Measurements from ENCODE around the gene ZNF729. TPM values are rescaled to one million over a fixed set of nuclear protein-coding genes. Genes with fewer than 3 reads are reported as not detected.

The ZNF729 gene
- total RNA-seq, 2 donors from 2014 or later = not detected

GRCh38 chr19:22332924-22333323 lies 46.7 kb downstream of the ZNF729 start:
- H3K36me3 ChIP-seq = no peaks in the 10 kb centered on the region
- H3K4me3 ChIP-seq = no peak overlapping the region
- TF ChIP-seq CTCF (IDR thresholded peaks at IDR 0.05) = no peak
- H3K9ac ChIP-seq (ENCODE audit: low read depth in 2 of 2, low read length in 2 of 2) = no peak overlapping the region
- H3K27ac ChIP-seq = no peak overlapping the region
- no peaks in the 10 kb centered on the region for H3K27me3 ChIP-seq
- H3K9me3 ChIP-seq = no peaks in the 10 kb centered on the region
- no peaks in the 10 kb centered on the region for H3K4me1 ChIP-seq
- intact Hi-C loops (cut with DNase I) = no loop called here
- DNase-seq = no peak

GRCh38 chr19:22335716-22336115 lies 49.5 kb downstream of the ZNF729 start:
- Histone ChIP-seq H3K27ac (no peak overlapping the region), H3K27me3 (no peaks in the 10 kb centered on the region), H3K9me3 (no peaks in the 10 kb centered on the region), H3K4me1 (no peaks in the 10 kb centered on the region), H3K4me3 (no peak overlapping the region), H3K36me3 (no peaks in the 10 kb centered on the region), H3K9ac (ENCODE audit: low read depth in 2 of 2, low read length in 2 of 2) (no peak overlapping the region)
- intact Hi-C loops (cut with DNase I) = no loop called here
- TF ChIP-seq CTCF (IDR thresholded peaks at IDR 0.05) = no peak
- DNase-seq = no peak

GRCh38 chr19:22354665-22355064 lies 68.4 kb downstream of the ZNF729 start:
- no peak overlapping the region for H3K9ac ChIP-seq (ENCODE audit: low read depth in 2 of 2, low read length in 2 of 2)
- H3K27me3 ChIP-seq = no peaks in the 10 kb centered on the region
- no peak for TF ChIP-seq CTCF (IDR thresholded peaks at IDR 0.05)
- H3K4me1 ChIP-seq = no peaks in the 10 kb centered on the region
- H3K4me3 ChIP-seq = no peak overlapping the region
- H3K9me3 ChIP-seq = no peaks in the 10 kb centered on the region
- H3K36me3 ChIP-seq = no peaks in the 10 kb centered on the region
- intact Hi-C loops (cut with DNase I) = no loop called here
- no peak for DNase-seq
- no peak overlapping the region for H3K27ac ChIP-seq

Other genes starting within 250 kb of the ZNF729 start
- gene ZNF257, start 234.0 kb upstream of the ZNF729 start, total RNA-seq = 1 to 10 TPM in 1 of 2 donors, under 1 TPM in 1; 0.24 to 2.2 TPM
- gene ZNF676, start 89.5 kb upstream of the ZNF729 start, total RNA-seq = under 1 TPM; 0.07 to 0.08 TPM
- gene ZNF98, start 135.9 kb downstream of the ZNF729 start, total RNA-seq = not detected

All from colonic mucosa (tissue), 4 donors.